HG03108 (cell line): Measurements from ENCODE around the gene GRK5.

Experiments
- ATAC-seq: cut with Tn5 transposase; IDR thresholded peaks from one replicate; pipeline ENCODE4 v1.9.1; 2021; ENCODE audit warnings: moderate library complexity; ENCODE audit not compliant: unreplicated experiment

The GRK5 gene

DNA sequence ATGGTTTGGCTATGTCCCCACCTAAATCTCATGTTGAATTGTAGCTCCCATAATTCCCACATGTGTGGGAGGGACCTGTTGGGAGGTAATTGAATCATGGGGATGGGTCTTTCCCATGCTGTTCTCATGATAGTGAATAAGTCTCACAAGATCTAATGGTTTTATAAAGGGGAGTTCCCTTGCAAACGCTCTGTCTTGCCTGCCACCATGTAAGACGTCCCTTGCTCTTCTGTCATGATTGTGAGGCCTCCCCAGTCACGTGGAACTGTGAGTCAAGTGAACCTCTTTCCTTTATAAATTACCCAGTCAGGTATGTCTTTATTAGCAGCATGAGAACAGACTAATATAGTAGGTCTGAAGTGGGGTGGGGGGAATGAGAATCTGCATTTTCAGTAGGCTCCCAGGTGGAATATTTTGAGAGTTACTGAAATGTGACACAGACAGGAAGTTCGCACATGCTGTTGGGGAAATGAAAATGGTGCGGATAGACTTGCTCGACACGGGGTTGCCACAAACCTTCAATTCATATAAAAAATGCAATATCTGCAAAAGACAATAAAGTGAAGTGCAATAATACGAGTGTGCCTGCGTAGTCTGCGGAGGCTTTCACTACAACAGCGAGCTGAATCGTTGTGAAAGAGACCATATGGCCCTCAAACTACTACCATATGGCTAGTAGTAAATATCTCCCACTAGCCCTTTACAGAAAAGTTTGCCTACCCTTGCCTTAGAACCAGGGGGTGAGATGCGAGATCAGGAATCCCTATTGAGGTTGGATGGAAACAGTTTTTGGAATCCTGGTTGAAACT lies 166.1 kb downstream of the GRK5 start:
- no peak for ATAC-seq

DNA sequence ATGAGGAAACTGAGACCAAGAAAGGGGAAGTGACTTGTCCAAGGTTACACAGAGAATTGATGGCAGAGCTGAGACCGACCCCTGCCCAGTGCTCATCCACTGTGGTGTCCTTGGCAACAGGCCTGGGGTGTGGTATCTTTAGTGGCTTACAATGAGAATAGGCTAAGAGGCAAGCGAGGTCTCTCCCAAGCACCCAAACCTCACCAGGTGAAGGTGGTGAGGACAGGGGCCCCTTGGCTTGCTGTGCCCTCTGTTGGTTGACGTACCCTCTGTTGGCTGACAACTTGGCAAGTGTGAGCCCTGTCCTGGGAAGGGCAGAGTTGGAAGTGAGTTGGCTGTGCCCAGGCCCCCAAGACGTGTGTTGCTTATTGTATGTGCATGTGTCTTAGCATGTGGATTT lies 166.9 kb downstream of the GRK5 start:
- ATAC-seq: no peak

DNA sequence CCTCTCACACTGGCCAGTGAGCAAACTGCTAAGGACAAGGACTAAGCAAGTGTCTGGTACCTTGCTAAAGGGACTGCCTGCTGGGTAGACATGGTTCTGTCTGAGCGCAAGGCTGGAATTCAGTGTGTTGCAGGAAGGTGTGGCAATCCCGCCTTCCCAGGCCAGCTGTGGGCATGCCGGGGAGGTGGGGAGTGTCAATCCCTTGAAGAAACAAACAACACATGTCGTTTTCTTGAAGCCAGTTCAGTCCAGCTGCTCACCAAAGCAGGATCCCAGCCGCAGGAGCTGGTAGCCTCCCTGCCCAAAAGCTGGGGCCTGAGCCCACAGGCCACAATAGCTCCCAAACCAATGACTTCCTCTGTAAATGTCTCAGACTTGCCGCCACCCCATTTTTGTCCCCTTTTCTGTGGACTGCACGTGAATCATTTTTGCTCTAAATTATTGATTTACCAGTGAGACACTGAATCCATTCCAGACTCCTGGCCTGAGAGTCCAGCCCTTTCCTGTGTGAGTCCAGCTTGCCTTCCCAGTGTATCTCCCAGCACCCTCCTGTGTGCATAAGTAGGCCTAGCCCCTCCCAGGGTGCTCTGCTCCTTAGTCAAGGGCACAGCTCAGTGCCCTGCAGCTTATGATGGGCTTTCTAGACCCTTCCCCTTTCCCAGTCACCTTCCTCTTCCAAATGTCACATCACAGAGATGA lies 168.4 kb downstream of the GRK5 start:
- ATAC-seq: no peak

DNA sequence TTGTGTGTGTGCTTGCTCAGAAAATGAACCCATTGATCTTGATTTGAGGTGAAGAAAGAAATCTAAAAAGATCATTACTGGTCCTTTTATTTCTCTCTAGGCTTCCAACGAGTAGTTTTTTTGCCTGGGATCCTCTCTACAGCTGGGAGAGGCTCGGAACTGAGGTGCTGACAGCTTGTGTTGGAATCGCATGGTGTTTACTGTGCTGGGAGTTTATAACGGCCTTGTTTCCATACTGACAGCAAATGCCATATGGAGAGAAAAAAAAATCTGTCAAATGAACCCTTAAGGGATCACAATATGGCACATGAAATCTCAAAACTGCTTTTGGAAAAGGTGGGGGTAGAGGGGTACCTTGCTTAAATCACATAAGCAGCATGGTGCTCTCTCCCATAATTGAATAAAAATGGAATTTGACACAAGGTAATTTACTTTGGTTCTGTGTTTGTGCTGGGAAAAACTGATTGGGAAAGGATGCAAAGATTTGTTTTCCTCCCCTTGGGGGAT lies 170.1 kb downstream of the GRK5 start:
- no peak for ATAC-seq

DNA sequence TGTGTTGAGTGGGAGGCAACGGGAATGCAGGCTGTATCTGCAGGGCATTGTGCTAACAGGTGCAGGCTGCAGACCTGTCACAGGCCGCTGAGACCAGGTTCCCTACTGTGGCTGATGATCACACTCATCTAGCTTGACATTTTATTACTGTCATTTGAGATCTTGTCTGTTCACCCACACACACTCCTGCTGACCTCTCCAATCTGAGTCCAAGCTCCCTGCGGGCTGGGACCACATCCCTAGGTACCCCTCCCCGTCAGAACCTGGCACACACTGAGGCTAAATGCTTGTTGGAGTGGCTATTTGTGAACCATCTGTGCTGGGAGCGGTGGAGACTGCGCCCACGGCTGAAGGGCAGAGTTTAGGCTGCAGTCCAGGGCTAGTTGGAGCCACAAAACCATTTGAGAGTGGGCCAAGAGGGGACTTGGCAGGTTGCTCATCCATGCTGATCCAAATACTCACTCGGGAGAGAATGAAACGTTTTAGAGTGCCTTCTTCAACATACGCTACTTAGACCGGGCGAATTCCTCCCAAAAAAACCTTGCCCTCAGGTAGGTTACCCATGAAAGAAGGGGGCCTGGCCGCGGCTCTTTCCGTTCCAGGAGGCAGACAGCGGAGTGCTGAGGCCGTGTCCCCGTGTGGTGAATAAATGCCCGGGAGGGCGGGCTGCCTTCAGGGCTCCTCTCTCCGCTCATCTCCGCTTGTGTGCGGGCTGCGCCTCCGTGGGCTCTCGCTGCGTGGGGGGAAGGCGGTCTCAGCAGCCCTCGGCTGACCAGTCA lies 170.8 kb downstream of the GRK5 start:
- no peak for ATAC-seq

DNA sequence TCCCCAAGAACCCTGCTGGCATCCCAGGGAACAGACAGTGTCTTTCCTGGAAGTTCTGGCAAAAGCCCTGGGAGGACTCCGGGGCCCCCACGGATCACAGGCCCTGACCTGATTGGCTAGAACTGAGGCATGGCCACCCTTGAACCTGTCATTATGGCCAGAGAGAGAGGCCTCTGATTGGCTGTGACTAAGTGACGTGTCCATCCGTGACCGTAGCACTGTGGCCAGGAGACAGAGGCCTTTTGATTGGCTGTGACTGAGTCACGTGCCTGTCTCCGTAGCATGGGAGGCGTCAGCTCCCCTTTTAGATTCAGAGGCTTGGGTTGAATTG lies 171.3 kb downstream of the GRK5 start:
- ATAC-seq: no peak

DNA sequence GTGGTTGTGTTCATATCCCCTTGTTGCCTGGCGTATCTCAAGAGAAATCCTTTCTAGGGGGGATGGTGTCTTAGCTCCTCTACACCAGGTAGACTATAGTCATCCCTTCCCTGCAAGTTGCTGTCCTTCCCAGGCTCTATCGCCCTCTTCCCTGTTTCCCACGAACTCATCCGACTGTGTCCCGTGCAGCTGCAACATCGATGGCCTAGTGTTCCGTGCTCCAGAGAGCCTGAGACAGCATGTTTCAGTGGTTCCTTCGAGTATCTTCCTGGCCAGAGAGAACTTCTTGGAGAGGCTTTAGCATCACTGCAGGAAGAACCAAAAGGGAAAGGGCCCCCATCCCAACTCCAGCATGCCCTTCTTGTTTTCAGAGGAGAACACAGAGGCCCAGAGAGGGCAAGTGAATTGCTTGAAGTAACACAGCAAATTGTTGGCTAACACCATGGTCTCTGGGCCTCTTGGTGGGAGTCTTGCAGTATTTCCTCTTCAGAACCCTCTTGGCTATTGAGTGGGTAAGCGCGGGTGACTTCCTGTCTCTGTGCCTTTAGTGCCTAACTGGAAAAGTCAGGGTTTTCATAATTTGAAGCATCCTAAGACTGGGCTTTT lies 172.2 kb downstream of the GRK5 start:
- ATAC-seq: no peak

DNA sequence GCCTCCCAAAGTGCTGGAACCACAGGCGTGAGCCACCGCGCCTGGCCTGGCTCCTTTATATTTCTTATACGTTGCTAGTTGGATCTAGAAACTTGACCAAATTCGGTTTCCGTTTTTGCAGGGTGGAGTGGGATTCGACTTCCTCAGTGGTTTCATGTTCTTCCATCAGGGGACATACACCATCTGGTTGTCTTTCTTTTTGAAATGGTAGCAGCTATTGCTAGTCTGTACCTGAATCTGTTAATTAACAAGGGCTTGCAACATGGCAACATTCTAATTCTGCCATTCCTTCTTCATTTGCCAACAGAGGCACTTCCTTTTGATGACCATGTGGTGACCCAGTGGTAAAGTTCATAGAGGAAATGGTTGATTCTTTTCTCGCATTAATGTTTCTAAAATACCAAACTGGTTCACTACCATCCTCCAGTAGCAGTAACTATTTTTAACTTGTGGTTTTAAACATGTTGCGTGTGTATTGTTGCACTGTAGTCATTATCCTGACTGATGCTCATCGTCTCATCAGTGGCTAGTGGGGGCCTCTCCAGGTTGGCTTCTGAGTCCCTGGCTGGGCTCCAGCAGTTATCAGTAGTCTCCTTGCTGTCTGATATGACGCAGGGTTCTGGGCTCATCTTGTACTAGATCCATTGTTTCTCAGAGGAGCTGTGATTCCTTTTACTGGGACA lies 175.9 kb downstream of the GRK5 start:
- no peak for ATAC-seq

DNA sequence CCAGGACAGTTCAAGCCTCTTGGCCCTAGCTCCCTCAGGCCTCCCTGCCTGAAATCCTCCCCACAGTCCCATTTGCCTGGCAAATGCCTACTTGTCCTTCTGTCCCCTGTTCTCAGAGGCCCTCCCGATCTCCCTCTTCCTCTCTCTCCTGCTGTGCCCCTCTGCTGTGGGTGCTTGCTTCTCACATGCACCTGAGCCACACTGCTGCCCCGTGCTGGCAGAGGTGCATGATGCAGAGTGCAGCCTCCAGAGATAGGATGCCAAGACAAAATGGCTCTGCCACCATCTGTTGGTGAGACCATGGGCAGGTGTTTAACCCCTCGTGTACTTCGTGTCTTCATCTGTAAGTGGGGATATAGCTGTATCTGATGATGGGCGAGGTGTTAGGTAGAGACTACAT lies 176.8 kb downstream of the GRK5 start:
- no peak for ATAC-seq

DNA sequence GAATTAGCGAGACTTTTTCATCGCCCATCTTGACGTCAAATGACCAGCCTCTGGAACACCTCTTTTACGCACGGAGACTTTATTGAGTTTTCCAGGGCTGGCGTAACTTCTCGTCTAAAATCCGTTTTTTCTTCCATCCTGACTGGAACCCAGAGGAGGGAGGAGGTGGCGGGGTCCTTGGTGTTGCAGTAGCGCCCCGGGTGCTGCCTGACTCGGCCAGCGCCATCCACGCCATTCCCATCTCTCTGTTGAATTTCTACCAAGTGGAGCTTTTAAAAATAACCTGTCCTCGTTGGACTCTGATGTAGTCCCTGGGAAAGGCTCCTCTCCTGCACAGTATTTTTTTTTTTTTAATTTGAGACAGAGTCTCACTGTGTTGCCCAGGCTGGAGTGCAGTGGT lies 179.3 kb downstream of the GRK5 start:
- no peak for ATAC-seq

DNA sequence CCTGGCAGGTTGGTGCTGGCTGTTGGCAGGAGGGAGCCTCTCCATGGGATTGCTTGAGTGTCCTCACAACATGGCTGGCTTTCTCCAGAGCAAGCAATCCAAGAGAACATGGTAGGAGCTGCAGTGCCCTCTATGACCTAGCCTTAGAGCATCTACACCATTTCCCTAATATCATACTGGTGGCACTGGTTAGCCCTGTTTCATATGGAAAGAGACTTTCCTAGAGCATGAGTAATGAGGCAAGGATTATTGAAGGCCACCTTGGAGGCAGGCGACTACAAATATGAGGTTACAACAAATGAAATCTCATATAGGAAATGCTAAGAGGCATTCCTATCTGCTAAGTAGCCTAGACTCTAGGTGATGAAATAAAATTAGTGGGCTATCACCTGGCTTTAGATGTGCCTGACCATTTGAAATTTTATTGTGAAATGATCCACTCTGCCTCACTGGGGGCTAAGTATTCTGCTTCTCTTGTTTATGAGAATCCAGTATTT lies 181.5 kb downstream of the GRK5 start:
- no peak for ATAC-seq

DNA sequence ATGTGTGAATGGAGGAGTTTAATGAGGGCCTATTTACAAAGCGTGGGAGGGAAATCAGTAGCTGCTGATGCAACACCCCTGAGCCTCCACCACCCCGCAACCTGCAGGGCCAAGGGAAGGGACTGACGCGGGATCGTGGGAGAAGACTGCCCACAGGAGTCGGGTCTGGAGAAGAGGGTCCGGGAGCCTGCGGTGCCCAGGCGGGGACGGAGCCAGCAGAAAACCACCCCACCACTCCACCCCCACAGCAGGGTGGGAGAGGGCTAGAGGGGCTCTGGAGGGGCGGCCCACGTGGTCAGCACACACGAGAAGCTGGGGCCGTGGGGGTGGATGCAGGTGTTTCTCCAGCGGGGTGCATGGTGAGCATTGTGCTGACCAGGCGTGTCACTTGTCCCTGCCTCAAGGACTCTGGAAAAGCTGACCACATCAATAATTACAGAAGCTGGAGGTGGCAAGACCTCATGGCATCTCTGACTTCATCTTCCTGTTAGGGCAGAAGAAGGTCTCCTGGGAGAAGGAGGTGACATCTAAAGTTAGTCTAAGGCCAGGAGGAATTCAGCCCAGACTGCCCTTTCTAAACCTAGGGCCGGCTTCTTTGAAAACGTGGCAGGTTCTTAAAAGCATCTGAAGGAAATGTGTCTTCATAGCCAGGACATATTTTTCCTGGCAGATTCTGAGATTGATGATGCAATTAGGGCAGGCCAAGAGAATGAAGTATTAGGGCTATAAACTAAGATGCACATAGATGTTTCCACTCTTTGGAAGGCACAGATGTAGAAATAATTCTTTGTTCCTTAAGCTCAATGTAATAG lies 184.3 kb downstream of the GRK5 start:
- no peak for ATAC-seq

DNA sequence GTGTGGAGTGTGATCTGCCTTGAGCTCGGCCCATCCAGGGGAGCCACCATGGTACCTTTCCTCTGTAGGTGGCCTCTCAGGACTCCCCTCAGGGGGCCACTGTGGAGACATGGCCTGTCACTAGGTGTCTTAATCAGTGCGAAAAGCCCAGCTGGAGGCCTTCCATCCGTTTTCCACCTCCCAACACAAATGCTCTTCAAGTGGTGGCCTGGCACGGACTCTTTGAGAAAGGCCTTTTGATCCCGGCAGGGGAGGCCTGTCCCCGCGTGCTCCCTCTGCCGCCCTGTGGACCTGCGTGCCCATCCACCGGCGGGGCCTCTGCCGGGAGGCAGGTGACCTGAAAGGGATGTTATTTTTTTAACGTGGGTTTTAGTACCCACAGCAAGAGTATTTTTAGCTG lies 185.6 kb downstream of the GRK5 start:
- no peak for ATAC-seq

DNA sequence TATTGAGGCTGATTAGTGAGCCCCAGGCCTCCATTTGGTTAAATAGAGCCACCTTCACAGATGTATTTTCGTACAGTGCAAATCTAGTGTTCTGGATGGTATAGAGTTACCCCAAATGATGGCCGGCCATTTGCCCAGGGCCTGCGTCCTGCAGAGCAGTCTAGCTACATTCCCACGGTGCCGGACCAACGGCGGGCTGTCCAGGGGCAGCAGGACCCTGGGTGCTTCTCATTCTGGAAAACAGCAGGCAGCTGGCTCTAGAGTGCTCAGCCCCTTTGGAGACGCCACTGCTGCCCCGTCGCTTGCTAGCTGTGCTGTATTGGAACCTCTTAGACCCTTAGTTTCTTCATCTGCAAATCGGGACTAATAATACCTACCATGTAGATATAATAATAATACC lies 186.1 kb downstream of the GRK5 start:
- no peak for ATAC-seq

DNA sequence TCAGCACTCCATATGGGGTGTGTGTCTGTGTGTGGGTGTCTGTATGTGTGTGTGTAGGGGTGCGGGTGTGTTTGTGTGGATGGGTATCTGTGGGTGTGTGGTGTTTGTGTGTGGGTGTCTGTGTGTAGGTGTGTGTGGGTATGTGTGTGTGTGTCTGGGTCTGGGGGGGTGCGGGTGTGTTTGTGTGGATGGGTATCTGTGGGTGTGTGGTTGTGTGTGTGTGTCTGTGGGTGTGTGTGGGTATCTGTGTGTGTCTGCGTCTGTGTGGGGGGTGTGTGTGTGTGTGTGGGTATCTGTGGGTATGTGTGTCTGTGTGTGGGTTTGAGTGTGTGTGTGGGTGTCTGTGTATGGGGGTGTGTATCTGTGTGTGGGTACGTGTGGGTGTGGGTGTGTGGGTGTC lies 186.5 kb downstream of the GRK5 start:
- ATAC-seq: no peak

DNA sequence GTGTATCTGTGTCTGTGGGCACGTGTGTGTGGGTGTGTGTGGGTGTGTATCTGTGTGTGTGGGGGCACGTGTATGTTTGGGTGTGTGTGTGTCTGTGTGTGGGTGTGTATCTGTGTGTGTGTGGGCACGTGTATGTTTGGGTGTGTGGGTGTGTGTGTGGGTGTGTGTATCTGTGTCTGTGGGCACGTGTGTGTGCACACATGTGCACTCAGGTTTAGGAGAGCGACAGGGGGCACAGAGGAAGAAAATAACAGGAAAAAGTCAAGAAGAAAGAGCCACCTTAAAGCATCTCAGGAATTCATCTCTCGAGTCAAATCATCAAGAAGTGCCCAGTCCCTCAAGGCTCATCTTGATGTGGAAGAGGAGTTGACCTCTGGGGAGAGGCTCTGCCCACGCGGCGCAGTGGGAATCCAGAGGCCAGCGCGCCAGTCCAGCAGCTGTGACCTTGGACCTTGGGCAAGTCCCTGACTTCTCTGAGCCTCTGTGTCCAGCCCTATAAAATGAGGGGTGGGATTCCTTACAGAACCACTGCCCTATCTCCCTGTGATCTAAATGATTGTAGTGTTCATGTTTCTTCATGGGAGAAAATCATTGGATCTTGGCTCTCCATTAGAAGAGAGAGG lies 187.4 kb downstream of the GRK5 start:
- ATAC-seq: no peak

DNA sequence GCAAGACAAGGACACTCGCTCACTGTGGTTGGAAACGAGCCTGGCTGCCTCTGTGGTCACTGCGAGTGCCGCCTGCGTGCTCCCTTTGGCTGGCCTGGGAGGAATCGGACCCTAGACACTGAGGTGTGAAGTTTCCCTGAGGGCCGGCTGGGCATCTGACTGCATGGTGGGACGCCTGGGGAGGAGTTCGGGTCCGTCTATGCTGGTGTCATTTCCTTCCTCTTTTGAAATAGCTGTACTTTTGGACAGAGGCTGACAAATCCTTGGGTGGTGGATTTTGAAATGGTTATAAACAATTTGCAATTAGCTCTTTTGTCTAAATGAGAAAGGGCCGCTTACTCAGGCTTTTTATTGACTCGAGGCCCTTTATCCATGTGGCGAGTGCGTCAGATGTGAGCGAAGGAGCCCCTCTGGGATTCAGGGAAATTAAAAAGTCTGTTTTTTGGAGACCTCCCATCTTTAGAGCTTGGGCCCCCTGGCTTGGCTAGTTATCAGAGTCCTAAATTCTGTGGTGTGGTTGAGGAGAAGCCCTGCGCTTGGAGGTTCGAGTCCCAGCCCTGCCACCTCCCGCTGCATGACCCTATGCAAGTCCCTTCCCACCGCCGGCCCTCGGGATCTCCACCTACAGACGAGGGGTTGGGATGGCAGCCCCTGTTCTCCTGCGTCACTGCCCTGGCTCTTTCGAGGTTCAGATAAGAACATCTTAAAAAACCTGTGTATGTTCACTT lies 188.1 kb downstream of the GRK5 start:
- no peak for ATAC-seq

DNA sequence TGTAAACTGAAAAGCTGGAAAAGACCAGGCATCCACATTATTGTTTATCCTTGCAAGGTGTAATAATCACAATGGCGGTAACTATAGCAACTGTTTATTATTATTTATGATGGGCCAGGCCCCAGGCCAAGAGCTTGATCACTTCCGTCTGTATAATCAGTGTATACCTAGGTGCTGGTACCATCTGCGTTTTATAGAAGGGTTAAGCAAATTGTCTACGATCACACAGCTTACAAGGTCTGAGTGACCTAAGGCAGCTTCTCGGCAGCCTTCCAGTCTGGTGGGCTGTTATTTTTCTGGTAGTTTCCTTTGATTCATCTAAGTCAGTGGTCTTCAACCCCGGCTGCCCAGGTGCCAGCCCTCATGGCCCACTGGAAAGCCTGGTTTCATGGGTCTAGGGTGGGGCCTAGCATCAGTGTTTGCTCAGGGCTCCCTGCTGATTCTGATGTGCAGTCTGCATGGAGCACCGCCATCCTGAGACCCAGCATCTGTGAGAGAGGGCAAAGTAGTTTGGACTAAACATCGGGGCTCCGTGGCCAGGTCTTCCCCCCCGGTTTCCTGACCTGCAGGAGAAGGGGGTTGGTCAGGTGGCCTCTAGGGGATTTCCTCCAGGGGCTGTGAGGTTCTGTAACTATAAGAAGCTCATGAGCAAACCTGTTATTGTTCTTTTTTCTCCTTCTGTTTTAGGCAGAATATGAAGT lies 188.8 kb downstream of the GRK5 start:
- no peak for ATAC-seq
